Aorta (tissue), 5 donors: ENCODE measurements around the gene FHIT. TPM values are rescaled to one million over a fixed set of nuclear protein-coding genes. Genes with fewer than 3 reads are reported as not detected.

Experiments used
- ATAC-seq: fragments of 200-7000 bp; cut with Tn5 transposase; one replicate; pipeline ENCODE4 v1.9.1; 2022; ENCODE audit warnings: moderate library complexity; ENCODE audit not compliant: low FRiP score
- DNase-seq, 2 donors: peaks; one replicate each; pipeline ENCODE4 v3.0.0-alpha.2; 2020
- H3K27ac ChIP-seq, 2 donors: one replicate each; pipeline ENCODE4 v1.5.1; 2013; ENCODE audit warnings: low read length in 2 of 2, mild to moderate bottlenecking in 2 of 2, moderate library complexity in 2 of 2, control low read depth in 1 of 2, inconsistent platforms in 1 of 2, low read depth in 1 of 2
- H3K27me3 ChIP-seq, 2 donors: one replicate each; pipeline ENCODE4 v1.6.1; 2013; ENCODE audit warnings: control low read depth in 1 of 2, low read length in 1 of 2, mild to moderate bottlenecking in 1 of 2, moderate library complexity in 1 of 2; ENCODE audit not compliant: insufficient read depth in 2 of 2, control insufficient read depth in 1 of 2
- H3K36me3 ChIP-seq, 2 donors: one replicate each; pipeline ENCODE4 v1.6.1; 2013; ENCODE audit warnings: control low read depth in 1 of 2, low read length in 1 of 2, mild to moderate bottlenecking in 1 of 2; ENCODE audit not compliant: insufficient read depth in 2 of 2, control insufficient read depth in 1 of 2
- H3K4me1 ChIP-seq, 2 donors: one replicate each; pipeline ENCODE4 v1.6.1; 2013; ENCODE audit warnings: low read length in 2 of 2, control low read depth in 1 of 2, mild to moderate bottlenecking in 1 of 2, moderate library complexity in 1 of 2; ENCODE audit not compliant: insufficient read depth in 2 of 2, control insufficient read depth in 1 of 2
- H3K4me3 ChIP-seq, 2 donors: one replicate each; pipeline ENCODE4 v1.5.1; 2013; ENCODE audit warnings: low read length in 2 of 2, control low read depth in 1 of 2, mild to moderate bottlenecking in 1 of 2
- H3K9me3 ChIP-seq: one replicate; pipeline ENCODE4 v1.6.1; 2013; ENCODE audit warnings: mild to moderate bottlenecking, low read length; ENCODE audit not compliant: control insufficient read depth
- WGBS, 2 donors: extraction: QIAGEN DNeasy Blood & Tissue Kit; methylation state at CpG; one replicate each; pipeline ENCODE4 v1.1.7; 2013; 5-methylcytosine and 5-hydroxymethylcytosine counted together
- intact Hi-C, 2 donors: fragments of 100-400 bp; cut with DNase I; formaldehyde crosslinking; loops; one replicate each; pipeline versions ENCODE4 v1.14.2 to v1.15.0; 2022
- polyA plus RNA-seq, 2 donors: library from polyadenylated mRNA; stranded (reverse); fragments of 200-250 nt; gene quantifications; one replicate each; pipeline ENCODE4 v1.2.3, GENCODE V29; 2013
- total RNA-seq, 2 donors: library from RNA; stranded (reverse); fragmentation: NEBNext Ultra II Directional; extraction: Animal tissue kit (Norgen Biotek cat#: 25700); gene quantifications; one replicate each; pipeline ENCODE4 v1.2.1, GENCODE V29; 2021
- donor health status: healthy with polysubstance abuse.
- donor health status: Bipolar disorder and iron deficiency.
- donor health status: DM: no; HTN: no; CAD: no.
- donor health status: DM: no; HTN: no; CAD: no.
- donor health status: DM: yes; HTN: yes; CAD: no.

Gene FHIT
- total and polyA plus RNA-seq, 4 donors = 1.1 to 9.2 (median 3.0) TPM

DNA sequence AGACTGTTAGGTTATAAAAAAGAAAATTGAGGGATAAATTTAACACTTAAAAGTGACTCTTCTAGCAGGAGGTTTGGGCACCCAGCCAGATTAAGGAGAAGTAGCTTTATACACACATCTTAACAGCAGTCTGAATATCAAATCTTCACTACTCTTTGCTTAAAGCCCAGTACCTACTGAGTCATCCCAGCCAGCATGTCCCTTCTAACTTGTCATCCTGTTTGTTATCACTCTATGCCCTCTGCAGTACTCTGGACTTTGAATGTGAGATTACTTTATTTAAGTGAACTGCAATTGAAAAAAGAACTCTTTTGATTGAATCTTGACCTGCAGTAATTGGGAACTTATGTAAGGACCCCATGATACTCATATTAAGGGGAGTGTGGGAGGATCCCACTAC lies 77.6 kb downstream of the FHIT start:
- Histone ChIP-seq H3K36me3 (no peaks in the 10 kb centered on the region), H3K9me3 (peaks cover 2% of the 10 kb centered on the region), H3K4me1 (no peaks in the 10 kb centered on the region), H3K27me3 (no peaks in the 10 kb centered on the region), H3K27ac (no peak overlapping the region), H3K4me3 (no peak overlapping the region)
- ATAC-seq (no peak), DNase-seq (no peak)
- intact Hi-C loops = no loop called here

DNA sequence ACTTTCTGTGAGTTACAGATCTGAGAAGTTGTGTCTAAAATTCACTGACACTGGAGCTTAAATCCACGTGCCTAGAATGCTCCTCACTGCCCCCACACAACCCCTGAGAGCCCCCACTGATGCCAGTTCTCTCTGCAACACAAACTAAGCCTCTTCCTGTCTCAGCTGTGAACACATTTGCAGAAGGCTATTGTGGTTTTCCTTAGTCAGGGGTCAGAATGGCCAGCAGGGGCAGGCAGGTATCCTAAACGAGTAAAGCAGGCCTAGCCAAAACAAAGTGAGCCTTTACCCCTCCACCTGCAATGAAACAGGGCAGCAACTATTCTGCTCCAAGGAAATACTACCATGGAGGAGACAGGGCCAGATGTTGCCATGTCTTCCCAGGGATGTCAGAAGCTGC lies 78.6 kb downstream of the FHIT start:
- Histone ChIP-seq H3K36me3 (no peaks in the 10 kb centered on the region), H3K9me3 (peaks cover 2% of the 10 kb centered on the region), H3K4me3 (no peak overlapping the region), H3K4me1 (no peaks in the 10 kb centered on the region), H3K27ac (no peak overlapping the region), H3K27me3 (no peaks in the 10 kb centered on the region)
- intact Hi-C loops = no loop called here
- 26 to 47% methylated on average over 2 of the region's 2 CpGs for WGBS, 2 donors
- ATAC-seq = no peak
- no peak for DNase-seq

DNA sequence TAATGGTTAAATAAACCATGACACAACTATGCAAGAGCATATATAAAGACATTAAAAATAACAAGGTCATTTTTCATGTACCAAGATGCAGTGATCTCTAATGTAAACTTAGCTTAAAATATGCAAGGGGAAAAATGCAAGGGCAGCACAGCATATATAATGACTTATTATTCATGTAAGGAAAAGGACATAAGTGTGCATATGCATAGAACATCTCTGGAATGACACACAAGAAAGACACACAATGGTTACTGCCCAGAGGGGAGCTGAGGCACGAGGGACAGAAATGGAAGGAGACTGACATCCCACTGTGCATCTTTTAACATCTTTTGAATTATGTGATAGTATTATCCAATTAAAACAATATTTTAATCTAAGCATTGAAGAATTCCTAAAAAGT lies 79.0 kb downstream of the FHIT start:
- intact Hi-C loops = no loop called here
- 96 to 97% methylated on average over 1 of the region's 1 CpG for WGBS, 2 donors

DNA sequence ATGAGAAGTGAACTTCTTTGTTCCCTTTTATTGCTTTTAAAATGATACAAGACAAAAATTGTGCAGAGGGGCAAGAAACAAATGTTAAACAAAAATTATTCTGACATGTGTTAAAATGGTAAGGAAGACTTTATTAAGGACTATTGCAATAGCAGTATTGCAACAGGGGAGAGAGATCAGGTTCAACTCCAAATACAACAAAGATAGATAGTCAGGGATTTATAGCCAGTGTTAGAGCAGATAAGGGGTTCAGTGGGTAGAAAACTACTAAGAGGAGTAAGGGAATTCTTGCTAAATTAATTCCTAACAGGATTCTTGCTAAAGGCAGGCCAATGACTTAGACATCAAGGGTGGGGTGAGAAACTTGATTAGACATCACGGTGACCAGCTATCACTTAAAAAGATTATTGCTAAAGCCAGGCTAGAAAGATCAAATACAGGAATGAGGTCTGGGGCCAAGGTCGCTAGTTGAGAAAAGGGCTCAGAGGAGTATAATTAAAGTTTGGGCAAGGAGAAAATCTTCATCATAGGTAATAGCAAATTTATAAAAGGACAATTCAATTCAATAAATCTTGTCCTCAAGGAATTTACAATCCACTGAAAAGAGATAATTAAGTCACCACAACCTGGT lies 81.5 kb downstream of the FHIT start:
- no peaks in the 10 kb centered on the region for H3K4me1 ChIP-seq
- ATAC-seq = no peak
- H3K9me3 ChIP-seq = peaks cover 2% of the 10 kb centered on the region
- no peak for DNase-seq
- intact Hi-C loops = no loop called here
- no peak overlapping the region for H3K27ac ChIP-seq
- H3K36me3 ChIP-seq = no peaks in the 10 kb centered on the region
- H3K4me3 ChIP-seq = no peak overlapping the region
- no peaks in the 10 kb centered on the region for H3K27me3 ChIP-seq
- 93 to 99% methylated on average over 2 of the region's 2 CpGs for WGBS, 2 donors

More for the DNA sequence above, 79.0 kb downstream of the FHIT start:
- no peaks in the 10 kb centered on the region for H3K36me3 ChIP-seq
- no peak for ATAC-seq
- H3K27me3 ChIP-seq = no peaks in the 10 kb centered on the region
- H3K9me3 ChIP-seq = peaks cover 2% of the 10 kb centered on the region
- H3K4me1 ChIP-seq = no peaks in the 10 kb centered on the region
- DNase-seq = no peak
- no peak overlapping the region for H3K4me3 ChIP-seq
- no peak overlapping the region for H3K27ac ChIP-seq

DNA sequence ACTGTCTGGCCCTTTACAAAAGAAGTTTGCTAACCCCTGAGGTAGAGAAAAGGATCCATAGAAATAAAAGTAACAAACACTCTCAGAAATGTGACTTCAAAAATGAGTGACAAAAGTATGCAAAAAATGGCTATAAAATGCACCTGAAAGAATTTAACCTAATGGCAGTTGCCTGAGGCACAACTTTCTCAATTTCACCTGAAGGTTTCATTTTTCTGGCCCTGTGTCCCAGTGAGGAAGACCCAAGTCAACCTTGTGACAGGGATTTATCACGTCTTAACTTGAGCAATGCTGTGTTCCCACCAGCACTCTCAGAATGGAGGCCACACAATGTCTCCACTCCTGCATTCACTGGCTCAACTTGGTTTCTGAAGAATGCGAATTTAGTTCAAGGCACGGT lies 83.0 kb downstream of the FHIT start:
- ATAC-seq = no peak

DNA sequence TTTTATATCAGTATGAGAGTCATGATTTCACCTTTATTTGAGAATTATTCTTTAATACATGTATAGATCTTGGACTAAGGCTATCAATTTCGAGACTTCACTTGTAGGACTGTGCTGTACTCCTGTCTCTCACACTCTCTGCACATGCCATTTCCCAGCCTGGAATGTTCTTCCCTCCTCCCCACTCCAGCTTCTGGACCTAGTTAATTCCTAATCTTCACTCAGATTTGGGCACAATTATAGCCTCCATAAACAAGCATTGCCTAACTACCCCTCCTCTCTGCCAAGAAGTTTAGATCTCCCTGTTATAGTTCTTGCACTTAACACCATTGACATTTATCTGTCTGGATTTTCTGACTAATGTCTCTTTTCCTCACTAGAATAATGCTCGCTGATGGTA lies 88.3 kb downstream of the FHIT start:
- intact Hi-C loops = no loop called here
- ATAC-seq (no peak), DNase-seq (no peak)
- no peaks in the 10 kb centered on the region for H3K27me3 ChIP-seq
- no peaks in the 10 kb centered on the region for H3K36me3 ChIP-seq
- no peaks in the 10 kb centered on the region for H3K4me1 ChIP-seq
- H3K4me3 ChIP-seq = no peak overlapping the region
- 79 to 81% methylated on average over 2 of the region's 2 CpGs for WGBS, 2 donors
- H3K9me3 ChIP-seq = peaks cover 2% of the 10 kb centered on the region
- H3K27ac ChIP-seq = no peak overlapping the region

More for the DNA sequence above, 83.0 kb downstream of the FHIT start:
- no peak for DNase-seq
- Histone ChIP-seq H3K27ac (no peak overlapping the region), H3K4me3 (no peak overlapping the region), H3K4me1 (no peaks in the 10 kb centered on the region), H3K36me3 (no peaks in the 10 kb centered on the region), H3K9me3 (peaks cover 2% of the 10 kb centered on the region), H3K27me3 (no peaks in the 10 kb centered on the region)
- 96 to 99% methylated on average over 3 of the region's 3 CpGs for WGBS, 2 donors
- intact Hi-C loops = no loop called here

DNA sequence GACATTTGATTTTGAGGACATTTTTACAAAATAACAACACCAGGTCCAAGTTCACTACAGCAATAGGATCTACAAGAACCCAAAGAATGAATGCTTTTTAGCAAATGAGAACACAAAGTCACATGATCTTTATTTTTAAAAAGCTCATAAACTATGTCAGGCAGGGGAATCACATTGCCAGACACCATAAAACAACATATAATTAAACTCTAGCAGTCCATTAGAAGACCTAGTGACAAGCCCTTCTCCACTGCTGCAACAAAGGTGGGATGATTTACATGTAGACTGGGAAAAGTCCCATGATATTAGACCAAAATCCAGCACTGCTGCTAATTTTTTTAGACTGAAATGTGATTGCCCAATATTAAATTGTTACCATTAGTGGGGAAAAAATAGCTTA lies 92.6 kb downstream of the FHIT start:
- H3K27ac ChIP-seq = no peak overlapping the region
- no peak for DNase-seq
- H3K4me3 ChIP-seq = no peak overlapping the region
- no peak for ATAC-seq
- no peaks in the 10 kb centered on the region for H3K27me3 ChIP-seq
- no peaks in the 10 kb centered on the region for H3K4me1 ChIP-seq
- intact Hi-C loops = no loop called here
- H3K36me3 ChIP-seq = no peaks in the 10 kb centered on the region
- H3K9me3 ChIP-seq = no peaks in the 10 kb centered on the region

DNA sequence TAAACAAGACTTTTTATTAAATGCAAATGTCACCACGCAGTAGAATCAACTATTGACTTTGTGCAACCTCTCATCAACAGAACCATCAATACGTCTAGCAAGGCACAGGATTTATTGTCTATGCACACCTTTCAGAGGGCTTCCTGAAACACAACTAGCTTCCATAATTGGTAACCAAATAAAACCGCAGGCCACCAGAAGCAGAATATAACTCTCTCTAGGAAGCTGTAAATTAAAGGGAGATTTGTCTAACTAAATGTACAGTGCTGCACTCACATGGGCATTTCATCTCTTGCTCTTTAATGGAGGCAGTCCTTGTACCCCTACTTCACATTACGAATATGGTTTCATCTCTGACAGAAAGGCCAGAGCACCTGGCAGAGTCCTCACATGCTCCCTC lies 93.0 kb downstream of the FHIT start:
- Histone ChIP-seq H3K36me3 (no peaks in the 10 kb centered on the region), H3K27ac (no peak overlapping the region), H3K4me3 (no peak overlapping the region), H3K4me1 (no peaks in the 10 kb centered on the region), H3K9me3 (no peaks in the 10 kb centered on the region), H3K27me3 (no peaks in the 10 kb centered on the region)
- no peak for ATAC-seq
- intact Hi-C loops = no loop called here
- DNase-seq = no peak
- 91 to 93% methylated on average over 4 of the region's 4 CpGs for WGBS, 2 donors

DNA sequence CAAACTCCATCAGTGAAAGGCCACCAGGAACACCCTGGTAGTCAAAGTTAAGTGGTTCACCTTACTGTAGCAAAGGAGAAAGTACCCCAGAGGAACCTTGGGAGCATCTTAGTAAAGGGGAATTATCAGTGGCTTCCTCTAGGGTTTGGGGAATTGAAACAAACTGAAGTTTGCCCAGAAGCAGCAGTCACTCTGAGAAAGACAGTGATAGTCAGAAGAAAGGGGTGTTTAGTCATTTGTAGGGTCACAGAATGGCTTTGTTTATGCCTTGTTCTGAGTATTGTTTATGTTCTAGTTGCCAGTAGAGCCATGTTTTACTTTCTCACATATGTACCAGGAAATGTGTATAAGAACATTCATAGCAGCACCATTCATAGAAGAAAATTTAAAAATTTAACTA lies 93.8 kb downstream of the FHIT start:
- Histone ChIP-seq H3K4me1 (no peaks in the 10 kb centered on the region), H3K9me3 (no peaks in the 10 kb centered on the region), H3K27ac (no peak overlapping the region), H3K4me3 (no peak overlapping the region), H3K36me3 (no peaks in the 10 kb centered on the region), H3K27me3 (no peaks in the 10 kb centered on the region)
- ATAC-seq (no peak), DNase-seq (no peak)
- intact Hi-C loops = no loop called here
